ENCODE measurements around the gene BTAF1.

DNA sequence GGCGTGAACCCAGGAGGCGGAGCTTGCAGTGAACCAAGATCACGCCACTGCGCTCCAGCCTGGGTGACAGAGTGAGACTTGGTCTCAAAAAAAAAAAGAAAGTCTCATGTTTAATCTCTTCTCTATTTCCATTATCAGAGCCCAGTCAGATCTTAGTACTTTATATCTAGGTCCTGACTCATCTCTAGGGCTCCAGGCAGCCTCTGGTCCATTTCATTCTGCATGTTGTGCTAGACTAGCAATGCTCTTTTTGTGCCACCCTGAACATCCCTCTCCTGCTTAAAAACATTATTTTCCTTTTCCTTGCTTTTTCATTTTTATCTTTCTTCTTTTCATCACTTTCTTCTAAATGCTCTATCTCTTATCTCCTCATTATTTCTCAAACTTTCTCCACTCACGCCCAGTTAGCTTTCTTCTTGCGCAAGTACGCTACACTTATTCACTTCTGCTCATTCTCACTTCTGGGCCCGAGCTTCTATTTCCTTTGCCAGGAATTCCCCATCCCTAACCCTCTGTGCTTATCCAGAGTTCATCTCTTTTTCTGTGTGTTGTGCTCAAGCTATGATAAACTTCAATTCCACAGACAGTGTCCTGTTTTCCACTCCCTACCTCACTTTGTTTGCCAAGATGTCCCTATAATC is 63.9 kb downstream of the BTAF1 start:
- TF ChIP-seq CTCF (conservative IDR thresholded peaks at IDR 0.05; ENCODE audit: low read depth, low read length) (no peak), EZH2 (IDR thresholded peaks at IDR 0.05; ENCODE audit: borderline replicate concordance, low read depth, low read length, poor library complexity, severe bottlenecking) (no peak)
